Smooth muscle cell (in vitro differentiated cells): Measurements from ENCODE around the gene HAUS3. TPM values are rescaled to one million over a fixed set of nuclear protein-coding genes. Genes with fewer than 3 reads are reported as not detected.

ENCODE experiments used
- DNase-seq: peaks from one replicate; lab custom pipeline; 2025; ENCODE audit not compliant: unreplicated experiment; lab: John Stamatoyannopoulos, UW
- H2AFZ ChIP-seq: fragments of 200-600 bp; sonication (generic); 2 replicates; pipeline ENCODE4 v1.6.0; 2016; ENCODE audit warnings: antibody characterized with exemption, low read depth, mild to moderate bottlenecking
- H3F3A ChIP-seq: fragments of 200-600 bp; sonication (generic); 2 replicates; pipeline ENCODE4 v1.6.0; 2017; ENCODE audit warnings: antibody characterized with exemption, low read depth
- H3K27ac ChIP-seq: fragments of 200-600 bp; sonication (generic); 2 replicates; pipeline ENCODE4 v1.5.1; 2016; ENCODE audit warnings: low read depth, mild to moderate bottlenecking
- H3K27me3 ChIP-seq: fragments of 200-600 bp; sonication (generic); 2 replicates; pipeline ENCODE4 v1.6.1; 2016; ENCODE audit warnings: low read depth, mild to moderate bottlenecking
- H3K36me3 ChIP-seq: fragments of 200-600 bp; sonication (generic); 2 replicates; pipeline ENCODE4 v1.5.1; 2016; ENCODE audit warnings: low read depth
- H3K4me1 ChIP-seq: fragments of 200-600 bp; sonication (generic); 2 replicates; pipeline ENCODE4 v1.5.1; 2016; ENCODE audit warnings: low read depth
- H3K4me2 ChIP-seq: fragments of 200-600 bp; sonication (generic); 2 replicates; pipeline ENCODE4 v1.6.0; 2016; ENCODE audit warnings: mild to moderate bottlenecking
- H3K4me3 ChIP-seq: fragments of 200-600 bp; sonication (generic); 2 replicates; pipeline ENCODE4 v1.5.1; 2016; ENCODE audit warnings: mild to moderate bottlenecking
- H3K79me2 ChIP-seq: fragments of 200-600 bp; sonication (generic); 2 replicates; pipeline ENCODE4 v1.6.0; 2016; ENCODE audit warnings: low read depth, mild to moderate bottlenecking
- H3K9ac ChIP-seq: fragments of 200-600 bp; sonication (generic); 2 replicates; pipeline ENCODE4 v1.6.0; 2016; ENCODE audit warnings: low read depth
- H3K9me3 ChIP-seq: fragments of 200-600 bp; sonication (generic); replicated peaks from 2 replicates; pipeline ENCODE4 v1.5.1; 2016; ENCODE audit warnings: low read depth
- H4K20me1 ChIP-seq: fragments of 200-600 bp; sonication (generic); 2 replicates; pipeline ENCODE4 v1.6.0; 2016; ENCODE audit warnings: low read depth
- CTCF ChIP-seq: fragments of 200-600 bp; sonication (generic); IDR thresholded peaks from 2 replicates; pipeline ENCODE4 v1.5.1; 2017; ENCODE audit warnings: borderline replicate concordance, mild to moderate bottlenecking, antibody characterized with exemption; ENCODE audit not compliant: insufficient read depth, poor library complexity, severe bottlenecking
- WGBS: methylation state at CpG from one replicate; pipeline ENCODE4 v1.1.7; 2016; ENCODE audit warnings: low lambda C conversion rate; 5-methylcytosine and 5-hydroxymethylcytosine counted together
- polyA plus RNA-seq: library from polyadenylated mRNA; unstranded; fragments of >200 nt; fragmentation: Nextera tagmentation; extraction: Ambion mirVana; gene quantifications from 2 replicates; pipeline ENCODE4 v1.2.1, GENCODE V29; 2016
- total RNA-seq: library from RNA; depleted of rRNA; stranded (reverse); fragments of >200 nt; gene quantifications from 2 replicates; pipeline ENCODE4 v1.2.3, GENCODE V29; 2014

Gene HAUS3
- total and polyA plus RNA-seq, 2 experiments from 2014 or later, result 13.4 to 16.2 TPM

- no peak overlapping the region for H3K4me2 ChIP-seq
- no peak for DNase-seq
- no peak for TF ChIP-seq CTCF
- H4K20me1 ChIP-seq, result peaks cover 78% of the 10 kb centered on the region
- no peaks in the 10 kb centered on the region for H3K36me3 ChIP-seq
- peaks cover 18% of the 10 kb centered on the region for H3K4me1 ChIP-seq
- 97% methylated on average over 18 of the region's 18 CpGs for WGBS
- H3K4me3 ChIP-seq, result no peak overlapping the region
- no peaks in the 10 kb centered on the region for H3K9me3 ChIP-seq
- H3K27ac ChIP-seq, result no peak overlapping the region
- peaks cover 54% of the 10 kb centered on the region for H3K79me2 ChIP-seq
- H3F3A ChIP-seq, result no peaks in the 10 kb centered on the region
- no peaks in the 10 kb centered on the region for H3K27me3 ChIP-seq
- H2AFZ ChIP-seq, result no peak overlapping the region
- no peak overlapping the region for H3K9ac ChIP-seq
Observed at GRCh38 chr4:2258091-2259035, 16.4 kb upstream of the HAUS3 start.

- Histone ChIP-seq H3K36me3 (no peaks in the 10 kb centered on the region), H3K4me2 (no peak overlapping the region), H4K20me1 (peaks cover 87% of the 10 kb centered on the region), H3K4me1 (peaks cover 10% of the 10 kb centered on the region), H3K79me2 (peaks cover 54% of the 10 kb centered on the region), H3K9me3 (no peaks in the 10 kb centered on the region), H3K9ac (no peak overlapping the region), H3K27me3 (no peaks in the 10 kb centered on the region), H2AFZ (no peak overlapping the region), H3K27ac (no peak overlapping the region), H3F3A (no peaks in the 10 kb centered on the region), H3K4me3 (no peak overlapping the region)
- DNase-seq, result no peak
- WGBS, result 96% methylated on average over 14 of the region's 14 CpGs
- TF ChIP-seq CTCF, result no peak
Observed at GRCh38 chr4:2257361-2258081, 15.6 kb upstream of the HAUS3 start.

- Histone ChIP-seq H3K27ac (no peak overlapping the region), H4K20me1 (peaks cover 94% of the 10 kb centered on the region), H3K4me3 (no peak overlapping the region), H3K4me1 (peaks cover 8% of the 10 kb centered on the region), H3K4me2 (no peak overlapping the region), H3K27me3 (no peaks in the 10 kb centered on the region), H3K9me3 (no peaks in the 10 kb centered on the region), H3K36me3 (no peaks in the 10 kb centered on the region), H3K79me2 (peaks cover 54% of the 10 kb centered on the region), H2AFZ (no peak overlapping the region), H3F3A (no peaks in the 10 kb centered on the region), H3K9ac (no peak overlapping the region)
- WGBS, result 93% methylated on average over 12 of the region's 12 CpGs
- DNase-seq, result no peak
- no peak for TF ChIP-seq CTCF
Observed at GRCh38 chr4:2256781-2257191, 14.9 kb upstream of the HAUS3 start.
